GM12872 (cell line): ENCODE results near the gene COA8.
A peak's percentile ranks its signal among the peaks of the same experiment; 100 is the strongest.

Experiments used
- TF ChIP-seq, protein P1 (sequence below): IDR thresholded peaks from 3 replicates; pipeline ENCODE4 v1.5.1; 2011; ENCODE audit warnings: low read depth, mild to moderate bottlenecking, low read length, moderate library complexity; ENCODE audit not compliant: insufficient read depth

The COA8 gene, protein sequence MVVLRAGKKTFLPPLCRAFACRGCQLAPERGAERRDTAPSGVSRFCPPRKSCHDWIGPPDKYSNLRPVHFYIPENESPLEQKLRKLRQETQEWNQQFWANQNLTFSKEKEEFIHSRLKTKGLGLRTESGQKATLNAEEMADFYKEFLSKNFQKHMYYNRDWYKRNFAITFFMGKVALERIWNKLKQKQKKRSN

DNA sequence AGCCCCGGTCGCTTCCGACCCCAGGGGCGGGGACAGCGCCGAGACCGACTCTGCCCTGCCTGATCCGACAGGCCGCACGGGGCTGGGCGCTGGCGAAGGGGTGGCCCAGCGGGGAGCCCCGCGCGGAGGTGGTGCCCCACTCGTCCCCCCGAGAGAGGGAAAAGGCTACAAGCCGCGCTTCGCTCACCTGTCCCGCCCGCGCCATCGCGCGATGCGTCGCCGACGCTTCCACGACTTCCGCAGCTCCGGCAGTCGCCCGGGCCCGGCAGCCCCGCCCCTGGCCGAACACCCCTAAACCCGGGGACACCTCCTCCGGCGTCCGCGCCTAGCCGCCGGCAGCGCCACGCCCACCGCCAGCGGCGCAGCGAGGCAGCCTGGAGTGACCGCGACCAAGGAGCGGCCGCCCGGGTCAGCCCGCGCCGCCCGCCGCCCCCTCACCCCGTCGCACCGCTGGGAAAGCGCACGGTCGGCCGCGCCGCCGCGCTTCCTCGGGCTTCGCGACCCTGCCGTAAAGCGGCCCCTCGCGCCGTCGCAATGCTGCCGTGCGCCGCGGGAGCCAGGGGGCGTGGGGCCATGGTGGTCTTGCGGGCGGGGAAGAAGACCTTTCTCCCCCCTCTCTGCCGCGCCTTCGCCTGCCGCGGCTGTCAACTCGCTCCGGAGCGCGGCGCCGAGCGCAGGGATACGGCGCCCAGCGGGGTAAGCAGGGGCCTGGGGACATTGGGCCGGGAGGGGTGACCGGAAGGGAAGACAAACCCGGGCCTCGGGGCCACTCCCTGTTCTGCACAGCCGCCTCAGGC is at the start of gene COA8, which contains the start of gene BAG5:
Gene COA8 (plus strand): TSS at position 532 of the 797 bp plus-strand sequence. CDS start 42 bp downstream, at position 574.
Gene BAG5 (minus strand): TSS at position 229 of the 797 bp plus-strand sequence. CDS start 1,493 bp downstream, outside the sequence.
- TF ChIP-seq, protein P1, sequence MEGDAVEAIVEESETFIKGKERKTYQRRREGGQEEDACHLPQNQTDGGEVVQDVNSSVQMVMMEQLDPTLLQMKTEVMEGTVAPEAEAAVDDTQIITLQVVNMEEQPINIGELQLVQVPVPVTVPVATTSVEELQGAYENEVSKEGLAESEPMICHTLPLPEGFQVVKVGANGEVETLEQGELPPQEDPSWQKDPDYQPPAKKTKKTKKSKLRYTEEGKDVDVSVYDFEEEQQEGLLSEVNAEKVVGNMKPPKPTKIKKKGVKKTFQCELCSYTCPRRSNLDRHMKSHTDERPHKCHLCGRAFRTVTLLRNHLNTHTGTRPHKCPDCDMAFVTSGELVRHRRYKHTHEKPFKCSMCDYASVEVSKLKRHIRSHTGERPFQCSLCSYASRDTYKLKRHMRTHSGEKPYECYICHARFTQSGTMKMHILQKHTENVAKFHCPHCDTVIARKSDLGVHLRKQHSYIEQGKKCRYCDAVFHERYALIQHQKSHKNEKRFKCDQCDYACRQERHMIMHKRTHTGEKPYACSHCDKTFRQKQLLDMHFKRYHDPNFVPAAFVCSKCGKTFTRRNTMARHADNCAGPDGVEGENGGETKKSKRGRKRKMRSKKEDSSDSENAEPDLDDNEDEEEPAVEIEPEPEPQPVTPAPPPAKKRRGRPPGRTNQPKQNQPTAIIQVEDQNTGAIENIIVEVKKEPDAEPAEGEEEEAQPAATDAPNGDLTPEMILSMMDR, result no peak

- TF ChIP-seq, protein P1, result no peak
Observed at GRCh38 chr14:103514596-103515421, 48.0 kb upstream of the COA8 start.

- TF ChIP-seq, protein P1, result no peak
Observed at GRCh38 chr14:103516426-103517173, 46.2 kb upstream of the COA8 start.

DNA sequence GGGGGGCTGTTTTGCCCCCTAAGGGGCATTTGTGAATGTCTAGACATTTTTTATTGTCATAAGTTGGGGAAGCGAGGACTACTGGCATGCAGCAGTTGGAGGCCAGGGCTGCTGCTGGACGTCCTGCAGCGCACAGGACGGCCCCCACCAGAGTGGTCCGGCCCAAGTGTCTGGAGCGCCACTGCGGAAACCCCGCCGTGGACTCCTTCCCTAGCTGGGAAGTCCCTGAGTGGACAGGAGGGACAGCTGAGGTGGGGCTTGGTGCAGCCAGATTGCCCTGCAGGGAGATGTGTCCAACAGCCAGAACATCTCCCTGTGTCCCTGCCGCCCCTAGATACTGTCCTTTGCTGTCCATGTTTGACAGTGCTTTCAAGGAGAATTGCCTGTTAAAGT is 45.6 kb upstream of the COA8 start:
- TF ChIP-seq, protein P1, result no peak

- TF ChIP-seq, protein P1, result no peak
Observed at GRCh38 chr14:103517721-103518421, 44.9 kb upstream of the COA8 start.

DNA sequence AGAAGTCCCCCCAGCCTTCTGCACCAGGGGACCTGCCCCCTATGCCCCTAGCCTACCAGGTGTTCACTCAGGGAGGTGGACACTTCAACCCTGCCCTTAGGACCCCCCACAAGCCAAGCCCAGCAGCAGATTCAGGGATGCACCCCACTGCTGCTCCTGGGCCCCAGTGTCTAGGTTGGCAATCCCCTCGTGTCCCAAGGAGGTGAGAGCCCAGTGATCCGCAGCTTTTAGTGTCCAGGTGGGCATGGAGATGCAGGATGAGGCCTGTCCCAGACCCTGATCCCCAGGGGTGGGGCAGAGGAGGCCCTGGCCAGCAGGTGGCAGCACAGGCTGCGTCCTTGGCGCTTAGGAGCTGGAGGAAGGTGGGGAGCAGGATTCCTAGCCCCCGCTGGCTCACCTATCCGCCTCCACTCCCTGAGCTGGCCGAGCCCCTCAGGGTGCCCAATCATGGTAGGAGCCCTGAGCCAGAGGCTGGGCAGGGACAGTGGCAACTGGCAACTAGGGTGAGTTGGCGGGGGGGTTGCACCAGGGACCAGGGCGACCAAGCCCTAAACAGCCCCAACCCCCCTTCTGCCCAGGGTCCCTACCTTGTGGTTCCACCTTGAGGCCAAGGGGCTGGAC is 44.2 kb upstream of the COA8 start:
- TF ChIP-seq, protein P1, result peak; percentile 96
